H9 (cell line): ENCODE measurements around the gene TBC1D10B. TPM values are rescaled to one million over a fixed set of nuclear protein-coding genes. Genes with fewer than 3 reads are reported as not detected.

ENCODE experiments used
- DNase-seq: peaks from one replicate; pipeline ENCODE4 v3.0.0-alpha.2; 2017
- H2AFZ ChIP-seq: one replicate; pipeline ENCODE4 v1.6.1; 2013; ENCODE audit warnings: mild to moderate bottlenecking, low read length, control low read depth, moderate library complexity
- H2AK5ac ChIP-seq: 2 replicates; pipeline ENCODE4 v1.6.1; 2013; ENCODE audit warnings: low read length, control low read depth, mixed read lengths; ENCODE audit not compliant: insufficient read length
- H2BK120ac ChIP-seq: one replicate; pipeline ENCODE4 v1.6.1; 2013; ENCODE audit warnings: low read depth, mild to moderate bottlenecking, low read length, control low read depth, inconsistent platforms; ENCODE audit not compliant: poor library complexity, severe bottlenecking
- H2BK12ac ChIP-seq: 2 replicates; pipeline ENCODE4 v1.6.1; 2013; ENCODE audit warnings: low read length, control low read depth, mixed read lengths, low read depth; ENCODE audit not compliant: insufficient read length
- H2BK15ac ChIP-seq: 2 replicates; pipeline ENCODE4 v1.6.1; 2013; ENCODE audit warnings: low read depth, low read length, control low read depth
- H2BK20ac ChIP-seq: one replicate; pipeline ENCODE4 v1.6.1; 2013; ENCODE audit warnings: low read depth, mild to moderate bottlenecking, low read length, control low read depth, inconsistent platforms; ENCODE audit not compliant: poor library complexity, severe bottlenecking
- H2BK5ac ChIP-seq: 2 replicates; pipeline ENCODE4 v1.6.1; 2013; ENCODE audit warnings: low read length, control low read depth, mixed read lengths; ENCODE audit not compliant: insufficient read length
- H3K14ac ChIP-seq: 2 replicates; pipeline ENCODE4 v1.6.1; 2013; ENCODE audit warnings: low read length, control low read depth; ENCODE audit not compliant: insufficient read depth
- H3K18ac ChIP-seq: 2 replicates; pipeline ENCODE4 v1.6.1; 2013; ENCODE audit warnings: low read depth, mild to moderate bottlenecking, mixed read lengths, low read length, control low read depth; ENCODE audit not compliant: insufficient read length
- H3K23ac ChIP-seq: 2 replicates; pipeline ENCODE4 v1.6.1; 2013; ENCODE audit warnings: low read length, control low read depth, mixed read lengths, low read depth; ENCODE audit not compliant: insufficient read length
- H3K23me2 ChIP-seq: 2 replicates; pipeline ENCODE4 v1.6.1; 2013; ENCODE audit warnings: low read depth, mild to moderate bottlenecking, mixed read lengths, low read length, control low read depth; ENCODE audit not compliant: insufficient read length, poor library complexity, severe bottlenecking
- H3K27ac ChIP-seq: 2 replicates; pipeline ENCODE4 v1.5.1; 2013; ENCODE audit warnings: low read length, control low read depth, mixed read lengths, low read depth; ENCODE audit not compliant: insufficient read length
- H3K27me3 ChIP-seq: 2 replicates; pipeline ENCODE4 v1.6.1; 2013; ENCODE audit warnings: low read length, control low read depth, inconsistent platforms; ENCODE audit not compliant: insufficient read depth
- H3K4ac ChIP-seq: 2 replicates; pipeline ENCODE4 v1.6.1; 2013; ENCODE audit warnings: low read depth, mild to moderate bottlenecking, control low read depth, inconsistent platforms, low read length, moderate library complexity
- H3K4me1 ChIP-seq: 2 replicates; pipeline ENCODE4 v1.6.1; 2013; ENCODE audit warnings: low read length, control low read depth, inconsistent platforms; ENCODE audit not compliant: insufficient read depth
- H3K4me2 ChIP-seq: 2 replicates; pipeline ENCODE4 v1.6.1; 2013; ENCODE audit warnings: low read length, control low read depth, mixed read lengths; ENCODE audit not compliant: insufficient read length, insufficient read depth
- H3K56ac ChIP-seq: 2 replicates; pipeline ENCODE4 v1.6.1; 2013; ENCODE audit warnings: low read depth, mild to moderate bottlenecking, mixed read lengths, low read length, control low read depth; ENCODE audit not compliant: insufficient read length
- H3K79me1 ChIP-seq: 2 replicates; pipeline ENCODE4 v1.6.1; 2013; ENCODE audit warnings: low read depth, mild to moderate bottlenecking, moderate library complexity, low read length, control low read depth, inconsistent platforms; ENCODE audit not compliant: insufficient read depth, poor library complexity, severe bottlenecking
- H3K79me2 ChIP-seq: 2 replicates; pipeline ENCODE4 v1.6.1; 2013; ENCODE audit warnings: low read length, control low read depth, inconsistent platforms; ENCODE audit not compliant: insufficient read depth
- H3K9ac ChIP-seq: 2 replicates; pipeline ENCODE4 v1.6.1; 2013; ENCODE audit warnings: low read length, control low read depth, mixed read lengths; ENCODE audit not compliant: insufficient read length; ENCODE audit errors: extremely low read depth
- H3K9me3 ChIP-seq: one replicate; pipeline ENCODE4 v1.6.1; 2013; ENCODE audit warnings: low read depth, low read length, inconsistent platforms; ENCODE audit not compliant: control insufficient read depth
- H3T11ph ChIP-seq: one replicate; pipeline ENCODE4 v1.6.1; 2013; ENCODE audit warnings: mild to moderate bottlenecking, low read length, control low read depth, inconsistent platforms
- H4K20me1 ChIP-seq: one replicate; pipeline ENCODE4 v1.6.1; 2013; ENCODE audit not compliant: control insufficient read depth, insufficient read length, insufficient read depth
- H4K5ac ChIP-seq: 2 replicates; pipeline ENCODE4 v1.6.1; 2013; ENCODE audit warnings: low read depth, mild to moderate bottlenecking, mixed read lengths, low read length, control low read depth; ENCODE audit not compliant: insufficient read length
- H4K8ac ChIP-seq: replicated peaks from 2 replicates; pipeline ENCODE4 v1.6.1; 2013; ENCODE audit warnings: low read length, control low read depth, mixed read lengths, low read depth; ENCODE audit not compliant: insufficient read length
- H4K91ac ChIP-seq: 2 replicates; pipeline ENCODE4 v1.6.1; 2013; ENCODE audit warnings: low read depth, mild to moderate bottlenecking, moderate library complexity, mixed read lengths, low read length, control low read depth; ENCODE audit not compliant: insufficient read length
- H3K27ac Mint-ChIP-seq, 3 experiments: 2 replicates in 2 of 3; 3 replicates in 1 of 3; pipeline ENCODE4 v1.8.0; 2020 to 2021; ENCODE audit warnings: mixed read lengths in 3 of 3, mild to moderate bottlenecking in 1 of 3, moderate library complexity in 1 of 3
- H3K27me3 Mint-ChIP-seq: 2 replicates; pipeline ENCODE4 v1.8.0; 2021; ENCODE audit warnings: low read depth, mild to moderate bottlenecking, moderate library complexity, mixed read lengths
- H3K36me3 Mint-ChIP-seq, 3 experiments: 2 replicates in 2 of 3; 3 replicates in 1 of 3; pipeline ENCODE4 v1.8.0; 2020 to 2021; ENCODE audit warnings: low read depth in 3 of 3, mixed read lengths in 3 of 3; ENCODE audit not compliant: insufficient read depth in 1 of 3
- H3K4me1 Mint-ChIP-seq, 2 experiments: 2 replicates each; pipeline ENCODE4 v1.8.0; 2020; ENCODE audit warnings: mixed read lengths in 2 of 2
- H3K4me3 Mint-ChIP-seq, 2 experiments: 2 replicates in 1 of 2; 3 replicates in 1 of 2; pipeline ENCODE4 v1.8.0; 2020 to 2021; ENCODE audit warnings: mild to moderate bottlenecking in 2 of 2, mixed read lengths in 2 of 2, moderate library complexity in 1 of 2
- H3K9me3 Mint-ChIP-seq, 2 experiments: 2 replicates in 1 of 2; 3 replicates in 1 of 2; pipeline ENCODE4 v1.8.0; 2020; ENCODE audit warnings: mild to moderate bottlenecking in 2 of 2, mixed read lengths in 2 of 2, moderate library complexity in 1 of 2
- WGBS: extraction: QIAGEN DNeasy Blood & Tissue Kit; methylation state at CpG from one replicate; pipeline ENCODE4 v1.1.7; 2013; ENCODE audit warnings: missing lambda C conversion rate, low lambda C conversion rate, mixed read lengths; ENCODE audit not compliant: insufficient read length; ENCODE audit errors: extremely low coverage; 5-methylcytosine and 5-hydroxymethylcytosine counted together
- total RNA-seq: library from RNA; stranded (reverse); gene quantifications from 2 replicates; pipeline ENCODE4 v1.2.1, GENCODE V29; 2021
- TF ChIP-seq, protein P1 (sequence below): fragments of 200-600 bp; sonication (generic); conservative IDR thresholded peaks from 3 replicates; pipeline ENCODE4 v1.8.0; 2021; ENCODE audit warnings: antibody characterized with exemption, mild to moderate bottlenecking

TBC1D10B gene
- total RNA-seq, 1 experiment from 2014 or later: 25.6 TPM

DNA sequence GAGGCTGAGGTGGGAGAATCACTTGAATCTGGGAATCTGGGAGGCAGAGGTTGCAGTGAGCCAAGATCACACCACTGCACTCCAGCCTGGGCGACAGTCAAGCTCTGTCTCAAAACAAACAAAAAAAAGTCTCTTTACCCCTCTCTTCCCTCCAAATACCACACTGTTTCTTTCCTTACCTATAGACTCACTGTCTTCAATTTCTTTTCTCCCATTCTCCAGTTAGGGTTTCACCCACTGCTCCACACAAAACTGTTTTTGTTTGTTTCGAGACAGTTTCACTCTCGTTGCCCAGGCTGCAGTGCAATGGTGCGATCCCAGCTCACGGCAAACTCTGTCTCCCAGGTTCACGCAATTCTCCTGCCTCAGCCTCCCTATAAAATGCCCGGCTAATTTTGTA lies 9.1 kb downstream of the TBC1D10B start:
- Histone ChIP-seq H2AFZ (no peak overlapping the region), H4K8ac (no peak overlapping the region), H3K18ac (no peak overlapping the region), H2BK15ac (no peak overlapping the region), H3K9me3 (no peaks in the 10 kb centered on the region), H2BK120ac (no peak overlapping the region), H2BK12ac (no peak overlapping the region), H3K9ac (no peak overlapping the region), H4K91ac (no peak overlapping the region), H3K27me3 (no peaks in the 10 kb centered on the region), H3K4ac (no peak overlapping the region), H4K20me1 (no peaks in the 10 kb centered on the region), H3K23ac (no peak overlapping the region), H3K4me1 (no peaks in the 10 kb centered on the region), H4K5ac (no peak overlapping the region), H3K27ac (no peak overlapping the region), H2BK20ac (no peak overlapping the region), H3K79me1 (no peaks in the 10 kb centered on the region), H3K79me2 (no peaks in the 10 kb centered on the region), H2BK5ac (no peak overlapping the region), H2AK5ac (no peak overlapping the region), H3K56ac (no peak overlapping the region), H3K4me2 (no peak overlapping the region), H3K23me2 (no peaks in the 10 kb centered on the region), H3T11ph (no peak overlapping the region), H3K14ac (no peak overlapping the region)
- Mint-ChIP-seq H3K4me1 (peaks cover 13 to 24% of the 10 kb centered on the region in 2 experiments), H3K27ac (peak overlapping the region in 2 of 3 experiments; percentile 7 to 77; a peak in 2 of 7 replicates), H3K9me3 (0 out of 5 replicates have a peak, but pooled peaks cover 0 to 2% of the 10 kb centered on the region in 2 experiments), H3K4me3 (no peak overlapping the region), H3K36me3 (peaks cover 16 to 55% (median 46%) of the 10 kb centered on the region in 3 experiments), H3K27me3 (no peaks in the 10 kb centered on the region)
- no peak for DNase-seq
- TF ChIP-seq, protein P1, sequence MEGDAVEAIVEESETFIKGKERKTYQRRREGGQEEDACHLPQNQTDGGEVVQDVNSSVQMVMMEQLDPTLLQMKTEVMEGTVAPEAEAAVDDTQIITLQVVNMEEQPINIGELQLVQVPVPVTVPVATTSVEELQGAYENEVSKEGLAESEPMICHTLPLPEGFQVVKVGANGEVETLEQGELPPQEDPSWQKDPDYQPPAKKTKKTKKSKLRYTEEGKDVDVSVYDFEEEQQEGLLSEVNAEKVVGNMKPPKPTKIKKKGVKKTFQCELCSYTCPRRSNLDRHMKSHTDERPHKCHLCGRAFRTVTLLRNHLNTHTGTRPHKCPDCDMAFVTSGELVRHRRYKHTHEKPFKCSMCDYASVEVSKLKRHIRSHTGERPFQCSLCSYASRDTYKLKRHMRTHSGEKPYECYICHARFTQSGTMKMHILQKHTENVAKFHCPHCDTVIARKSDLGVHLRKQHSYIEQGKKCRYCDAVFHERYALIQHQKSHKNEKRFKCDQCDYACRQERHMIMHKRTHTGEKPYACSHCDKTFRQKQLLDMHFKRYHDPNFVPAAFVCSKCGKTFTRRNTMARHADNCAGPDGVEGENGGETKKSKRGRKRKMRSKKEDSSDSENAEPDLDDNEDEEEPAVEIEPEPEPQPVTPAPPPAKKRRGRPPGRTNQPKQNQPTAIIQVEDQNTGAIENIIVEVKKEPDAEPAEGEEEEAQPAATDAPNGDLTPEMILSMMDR: no peak
- WGBS: no CpG with 5 or more reads among the region's 7 CpGs
